MCF 10A (cell line): ENCODE measurements around the gene PFAS. TPM values are rescaled to one million over a fixed set of nuclear protein-coding genes. Genes with fewer than 3 reads are reported as not detected.

ENCODE experiments used
- BruUV-seq: library from RNA; stranded (reverse); fragments of 400-500 nt; replicated peaks from 2 replicates; lab custom pipeline; 2021; lab: Mats Ljungman, UMichigan
- CTCF ChIA-PET: fragments of 300-600 bp; sonication (Branson Sonifier 250); formaldehyde crosslinking; extraction: SDS; loops from one replicate; lab custom pipeline; 2021; ENCODE audit warnings: antibody characterized with exemption, inconsistent platforms; lab: Yijun Ruan, JAX
- POLR2A ChIA-PET: fragments of 300-600, 350-650 bp; sonication (Branson Sonifier 250); formaldehyde crosslinking; extraction: SDS; loops from one replicate; lab custom pipeline; 2020; ENCODE audit warnings: antibody characterized with exemption, inconsistent platforms; lab: Yijun Ruan, JAX
- DNase-seq: peaks from one replicate; pipeline ENCODE4 v3.0.0-alpha.2; 2018; ENCODE audit not compliant: unreplicated experiment
- H3K27ac Mint-ChIP-seq: one replicate; pipeline ENCODE4 v1.8.0; 2022; ENCODE audit warnings: mild to moderate bottlenecking, low read depth, mixed read lengths; ENCODE audit not compliant: unreplicated experiment
- H3K27me3 Mint-ChIP-seq: one replicate; pipeline ENCODE4 v1.8.0; 2022; ENCODE audit warnings: mixed read lengths; ENCODE audit not compliant: insufficient read depth, unreplicated experiment
- H3K36me3 Mint-ChIP-seq: one replicate; pipeline ENCODE4 v1.8.0; 2022; ENCODE audit warnings: mild to moderate bottlenecking, moderate library complexity, mixed read lengths; ENCODE audit not compliant: insufficient read depth, unreplicated experiment
- H3K4me1 Mint-ChIP-seq: one replicate; pipeline ENCODE4 v1.8.0; 2022; ENCODE audit warnings: mixed read lengths; ENCODE audit not compliant: insufficient read depth, unreplicated experiment
- H3K4me3 Mint-ChIP-seq: one replicate; pipeline ENCODE4 v1.8.0; 2022; ENCODE audit warnings: mild to moderate bottlenecking, moderate library complexity, mixed read lengths; ENCODE audit not compliant: unreplicated experiment
- H3K9me3 Mint-ChIP-seq: one replicate; pipeline ENCODE4 v1.8.0; 2022; ENCODE audit warnings: mixed read lengths; ENCODE audit not compliant: unreplicated experiment
- intact Hi-C: fragments of 100-400 bp; cut with micrococcal nuclease; formaldehyde crosslinking; loops from 2 replicates; pipeline ENCODE4 v1.14.1; 2022
- total RNA-seq: library from RNA; stranded (reverse); gene quantifications from 2 replicates; pipeline ENCODE4 v1.2.3, GENCODE V29; 2022
- TF ChIP-seq, protein P1 (sequence below): fragments of 200-600 bp; IDR thresholded peaks from one replicate; pipeline ENCODE4 v1.8.0; 2022; ENCODE audit warnings: antibody characterized with exemption, mild to moderate bottlenecking; ENCODE audit not compliant: unreplicated experiment

Gene PFAS
- total RNA-seq, 1 experiment from 2014 or later = 66.2 TPM

GRCh38 chr17:8312726-8313600, 63.9 kb downstream of the PFAS start:
- peaks cover 5% of the 10 kb centered on the region for H3K4me1 Mint-ChIP-seq
- CTCF ChIA-PET = interaction anchor here (0.7 to 1.4 kb wide), 3 partner anchors 8 to 13 kb away, joined by 3 to 5 read pairs (median 4); no protein-coding TSS in a partner anchor
- POLR2A ChIA-PET = no interaction called here
- no peak overlapping the region for H3K4me3 Mint-ChIP-seq
- H3K9me3 Mint-ChIP-seq = no peaks in the 10 kb centered on the region
- no peak for DNase-seq
- H3K27ac Mint-ChIP-seq = no peak overlapping the region
- TF ChIP-seq, protein P1, sequence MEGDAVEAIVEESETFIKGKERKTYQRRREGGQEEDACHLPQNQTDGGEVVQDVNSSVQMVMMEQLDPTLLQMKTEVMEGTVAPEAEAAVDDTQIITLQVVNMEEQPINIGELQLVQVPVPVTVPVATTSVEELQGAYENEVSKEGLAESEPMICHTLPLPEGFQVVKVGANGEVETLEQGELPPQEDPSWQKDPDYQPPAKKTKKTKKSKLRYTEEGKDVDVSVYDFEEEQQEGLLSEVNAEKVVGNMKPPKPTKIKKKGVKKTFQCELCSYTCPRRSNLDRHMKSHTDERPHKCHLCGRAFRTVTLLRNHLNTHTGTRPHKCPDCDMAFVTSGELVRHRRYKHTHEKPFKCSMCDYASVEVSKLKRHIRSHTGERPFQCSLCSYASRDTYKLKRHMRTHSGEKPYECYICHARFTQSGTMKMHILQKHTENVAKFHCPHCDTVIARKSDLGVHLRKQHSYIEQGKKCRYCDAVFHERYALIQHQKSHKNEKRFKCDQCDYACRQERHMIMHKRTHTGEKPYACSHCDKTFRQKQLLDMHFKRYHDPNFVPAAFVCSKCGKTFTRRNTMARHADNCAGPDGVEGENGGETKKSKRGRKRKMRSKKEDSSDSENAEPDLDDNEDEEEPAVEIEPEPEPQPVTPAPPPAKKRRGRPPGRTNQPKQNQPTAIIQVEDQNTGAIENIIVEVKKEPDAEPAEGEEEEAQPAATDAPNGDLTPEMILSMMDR = no peak
- peaks cover 52% of the 10 kb centered on the region for H3K27me3 Mint-ChIP-seq
- no TSS peak for BruUV-seq
- H3K36me3 Mint-ChIP-seq = no peaks in the 10 kb centered on the region
- intact Hi-C loops = no loop called here

- intact Hi-C loops = no loop called here
- no peak overlapping the region for H3K4me3 Mint-ChIP-seq
- CTCF ChIA-PET = interaction anchor here (0.6 to 0.9 kb wide), 2 partner anchors 14 to 228 kb away, joined by 3 to 4 read pairs; no protein-coding TSS in a partner anchor
- POLR2A ChIA-PET = interaction anchor here (0.9 kb wide), 1 partner anchor 15 kb away, joined by 4 read pairs; no protein-coding TSS in a partner anchor
- peaks cover 56% of the 10 kb centered on the region for H3K27me3 Mint-ChIP-seq
- no peaks in the 10 kb centered on the region for H3K36me3 Mint-ChIP-seq
- peaks cover 2% of the 10 kb centered on the region for H3K9me3 Mint-ChIP-seq
- peaks cover 5% of the 10 kb centered on the region for H3K4me1 Mint-ChIP-seq
- no peak for DNase-seq
- H3K27ac Mint-ChIP-seq = no peak overlapping the region
- no TSS peak for BruUV-seq
- TF ChIP-seq, protein P1 = no peak
These were observed 66.0 kb downstream of the PFAS start for GRCh38 chr17:8314797-8315763.

GRCh38 chr17:8315764-8316217, 66.7 kb downstream of the PFAS start:
- intact Hi-C loops = no loop called here
- TF ChIP-seq, protein P1 = no peak
- POLR2A ChIA-PET = no interaction called here
- H3K4me3 Mint-ChIP-seq = no peak overlapping the region
- H3K27me3 Mint-ChIP-seq = peaks cover 63% of the 10 kb centered on the region
- H3K9me3 Mint-ChIP-seq = peaks cover 6% of the 10 kb centered on the region
- BruUV-seq = no TSS peak
- no peak overlapping the region for H3K27ac Mint-ChIP-seq
- peaks cover 5% of the 10 kb centered on the region for H3K4me1 Mint-ChIP-seq
- no peak for DNase-seq
- H3K36me3 Mint-ChIP-seq = no peaks in the 10 kb centered on the region
- CTCF ChIA-PET = interaction anchor here (0.6 to 0.9 kb wide), 2 partner anchors 15 to 46 kb away, joined by 3 to 4 read pairs; no protein-coding TSS in a partner anchor
